CD14-positive monocyte (primary cell): ENCODE results near the gene SIDT1. TPM values are rescaled to one million over a fixed set of nuclear protein-coding genes. Genes with fewer than 3 reads are reported as not detected.

ENCODE experiments used
- DNase-seq, 3 donors: peaks; one replicate each; pipeline ENCODE4 v3.0.0-alpha.2; 2011 to 2022
- H2AFZ ChIP-seq: 2 replicates; pipeline ENCODE4 v1.6.0; 2012; ENCODE audit warnings: mild to moderate bottlenecking, low read depth, low read length, inconsistent platforms; ENCODE audit not compliant: insufficient read depth, poor library complexity, severe bottlenecking
- H3K27ac ChIP-seq, 2 donors: 1 replicate in 1 of 2; 2 replicates in 1 of 2; pipeline ENCODE4 v1.5.1; 2012 to 2013; ENCODE audit warnings: low read length in 2 of 2, control low read depth in 1 of 2, inconsistent platforms in 1 of 2, low read depth in 1 of 2, mild to moderate bottlenecking in 1 of 2
- H3K27me3 ChIP-seq, 2 donors: one replicate each; pipeline versions ENCODE4 v1.6.0 to v1.6.1; 2011 to 2013; ENCODE audit warnings: low read length in 2 of 2; ENCODE audit not compliant: control insufficient read depth in 2 of 2, insufficient read depth in 2 of 2
- H3K36me3 ChIP-seq, 2 donors: replicated peaks in 1 of 2; 1 replicate in 1 of 2; 2 replicates in 1 of 2; pipeline versions ENCODE4 v1.5.1 to v1.6.1; 2012 to 2013; ENCODE audit warnings: low read length in 2 of 2, control low read depth in 1 of 2, inconsistent platforms in 1 of 2, mild to moderate bottlenecking in 1 of 2; ENCODE audit not compliant: insufficient read depth in 2 of 2, control insufficient read depth in 1 of 2
- H3K4me1 ChIP-seq, 2 donors: 1 replicate in 1 of 2; 2 replicates in 1 of 2; pipeline versions ENCODE4 v1.5.1 to v1.6.1; 2012 to 2013; ENCODE audit warnings: low read length in 2 of 2, control low read depth in 1 of 2, inconsistent platforms in 1 of 2, mild to moderate bottlenecking in 1 of 2, moderate library complexity in 1 of 2; ENCODE audit not compliant: insufficient read depth in 2 of 2, control insufficient read depth in 1 of 2
- H3K4me2 ChIP-seq: replicated peaks from 2 replicates; pipeline ENCODE3; 2012; ENCODE audit warnings: low read length, moderate library complexity, mild to moderate bottlenecking; ENCODE audit not compliant: poor library complexity, severe bottlenecking; ENCODE audit errors: extremely low read depth
- H3K4me3 ChIP-seq, 3 experiments: fragments of 200-600 bp in 1 of 3; sonication (generic) in 1 of 3; replicated peaks in 1 of 3; 1 replicate in 2 of 3; 2 replicates in 1 of 3; pipeline ENCODE4 v1.5.1; 2011 to 2013; ENCODE audit warnings: low read length in 3 of 3, mild to moderate bottlenecking in 3 of 3, control low read depth in 2 of 3, low read depth in 2 of 3, inconsistent platforms in 1 of 3, moderate library complexity in 1 of 3
- H3K79me2 ChIP-seq: 2 replicates; pipeline ENCODE4 v1.6.0; 2012; ENCODE audit warnings: mild to moderate bottlenecking, control low read depth, inconsistent platforms, low read length, moderate library complexity; ENCODE audit not compliant: insufficient read depth
- H3K9ac ChIP-seq: 2 replicates; pipeline ENCODE4 v1.6.0; 2017; ENCODE audit warnings: low read length, mild to moderate bottlenecking; ENCODE audit not compliant: insufficient read depth, poor library complexity, severe bottlenecking
- H3K9me3 ChIP-seq, 2 donors: replicated peaks in 1 of 2; 1 replicate in 1 of 2; 2 replicates in 1 of 2; pipeline versions ENCODE4 v1.5.1 to v1.6.1; 2012 to 2013; ENCODE audit warnings: low read length in 2 of 2, control low read depth in 1 of 2; ENCODE audit not compliant: control insufficient read depth in 1 of 2, insufficient read depth in 1 of 2
- H4K20me1 ChIP-seq: 2 replicates; pipeline ENCODE4 v1.6.0; 2012; ENCODE audit warnings: mild to moderate bottlenecking, low read length, control low read depth, moderate library complexity; ENCODE audit not compliant: insufficient read depth
- H3K27ac Mint-ChIP-seq, 7 donors: one replicate each; pipeline ENCODE4 v1.8.0; 2020; ENCODE audit warnings: mild to moderate bottlenecking in 7 of 7, mixed read lengths in 7 of 7, moderate library complexity in 6 of 7, inconsistent platforms in 2 of 7
- H3K27me3 Mint-ChIP-seq, 3 donors: one replicate each; pipeline ENCODE4 v1.8.0; 2021 to 2022; ENCODE audit warnings: low read depth in 3 of 3, mild to moderate bottlenecking in 3 of 3, mixed read lengths in 3 of 3, moderate library complexity in 3 of 3, inconsistent platforms in 1 of 3
- H3K36me3 Mint-ChIP-seq, 2 donors: one replicate each; pipeline ENCODE4 v1.8.0; 2020; ENCODE audit warnings: mixed read lengths in 2 of 2, inconsistent platforms in 1 of 2, mild to moderate bottlenecking in 1 of 2
- H3K4me1 Mint-ChIP-seq: one replicate; pipeline ENCODE4 v1.8.0; 2020; ENCODE audit warnings: mild to moderate bottlenecking, mixed read lengths
- H3K4me3 Mint-ChIP-seq, 2 donors: one replicate each; pipeline ENCODE4 v1.8.0; 2020; ENCODE audit warnings: mild to moderate bottlenecking in 2 of 2, mixed read lengths in 2 of 2, moderate library complexity in 1 of 2
- H3K9me3 Mint-ChIP-seq, 7 donors: one replicate each; pipeline ENCODE4 v1.8.0; 2020 to 2022; ENCODE audit warnings: mixed read lengths in 7 of 7, mild to moderate bottlenecking in 6 of 7, moderate library complexity in 6 of 7, inconsistent platforms in 2 of 7
- WGBS: methylation state at CpG from one replicate; pipeline ENCODE4 v1.1.5; 2013; ENCODE audit warnings: missing lambda C conversion rate; ENCODE audit not compliant: insufficient coverage; 5-methylcytosine and 5-hydroxymethylcytosine counted together
- intact Hi-C, 2 donors: fragments of 100-400 bp; cut with micrococcal nuclease; formaldehyde crosslinking; loops; one replicate each; pipeline versions ENCODE4 v1.15.0 to v1.15.1; 2023
- polyA plus RNA-seq, 3 donors: library from polyadenylated mRNA; depleted of rRNA in 1 of 3; unstranded in 2 of 3; stranded (reverse) in 1 of 3; fragments of 300-500 nt in 2 of 3; fragments of >200 nt in 1 of 3; fragmentation: Illumina TruSeq in 2 of 3; gene quantifications; 1 replicate in 2 of 3; 2 replicates in 1 of 3; pipeline ENCODE4 v1.2.3, GENCODE V29; 2012 to 2021
- TF ChIP-seq, protein P1 (sequence below): fragments of 200-600 bp; IDR thresholded peaks from one replicate; pipeline ENCODE4 v1.8.0; 2022; ENCODE audit warnings: antibody characterized with exemption, mild to moderate bottlenecking

The SIDT1 gene
- polyA plus RNA-seq, 3 donors: 3.2 to 7.1 (median 4.0) TPM

DNA sequence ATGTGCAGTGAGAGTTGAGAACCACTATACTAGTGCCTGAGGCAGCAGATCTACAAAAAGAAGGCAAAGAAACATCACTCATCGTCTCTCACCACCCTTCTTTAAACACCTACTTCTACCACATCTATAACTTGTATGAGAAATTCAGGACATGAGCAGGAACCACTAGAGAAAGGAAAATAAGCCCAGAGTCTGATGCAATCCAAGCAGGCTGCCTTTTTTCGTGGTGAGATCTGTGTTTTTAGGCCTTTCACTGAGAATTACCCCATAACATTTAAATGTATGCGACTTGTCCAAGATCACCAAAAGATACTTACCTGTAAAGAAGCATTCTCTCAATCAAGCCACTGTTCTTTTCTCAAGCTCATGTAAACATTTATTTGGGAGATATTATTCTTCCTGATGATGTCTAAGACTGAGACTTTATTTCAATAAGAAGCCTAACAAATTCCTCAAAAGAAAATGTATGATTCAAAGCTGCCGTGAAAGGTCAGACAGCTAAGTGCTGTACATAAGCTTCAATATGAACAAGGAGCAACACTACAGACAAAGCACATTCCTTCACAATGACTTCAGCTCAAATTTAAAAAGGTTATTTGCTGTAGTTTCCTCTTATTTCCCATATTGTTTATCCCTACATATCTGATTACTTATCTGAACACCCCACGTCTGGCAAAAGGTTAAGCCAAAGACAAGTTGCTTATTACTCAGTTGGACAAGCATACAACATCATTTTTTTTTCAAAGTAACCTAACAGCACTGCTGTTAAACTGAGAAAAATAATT is 33.9 kb upstream of the SIDT1 start:
- Mint-ChIP-seq H3K9me3 (no peaks in the 10 kb centered on the region), H3K27ac (no peak overlapping the region), H3K27me3 (peaks cover 0 to 3% (median 2%) of the 10 kb centered on the region in 3 donors), H3K36me3 (peaks cover 21 to 32% of the 10 kb centered on the region in 2 donors), H3K4me1 (peaks cover 2% of the 10 kb centered on the region), H3K4me3 (no peak overlapping the region)
- H4K20me1 ChIP-seq: no peaks in the 10 kb centered on the region
- no peaks in the 10 kb centered on the region for H3K27me3 ChIP-seq
- 100% methylated on average over 1 of the region's 5 CpGs for WGBS
- H3K9me3 ChIP-seq: no peaks in the 10 kb centered on the region
- intact Hi-C loops: loop anchor here in 1 of 2 donors (5.0 to 10.0 kb wide), 2 partner anchors 76 to 129 kb away; no protein-coding TSS in a partner anchor
- H3K36me3 ChIP-seq: peaks cover 15 to 16% of the 10 kb centered on the region in 2 donors
- no peak overlapping the region for H3K27ac ChIP-seq
- no peak overlapping the region for H3K9ac ChIP-seq
- H3K79me2 ChIP-seq: no peaks in the 10 kb centered on the region
- no peak overlapping the region for H3K4me3 ChIP-seq
- no peaks in the 10 kb centered on the region for H3K4me1 ChIP-seq
- H2AFZ ChIP-seq: no peak overlapping the region
- no peak for DNase-seq
- no peak overlapping the region for H3K4me2 ChIP-seq
- TF ChIP-seq, protein P1, sequence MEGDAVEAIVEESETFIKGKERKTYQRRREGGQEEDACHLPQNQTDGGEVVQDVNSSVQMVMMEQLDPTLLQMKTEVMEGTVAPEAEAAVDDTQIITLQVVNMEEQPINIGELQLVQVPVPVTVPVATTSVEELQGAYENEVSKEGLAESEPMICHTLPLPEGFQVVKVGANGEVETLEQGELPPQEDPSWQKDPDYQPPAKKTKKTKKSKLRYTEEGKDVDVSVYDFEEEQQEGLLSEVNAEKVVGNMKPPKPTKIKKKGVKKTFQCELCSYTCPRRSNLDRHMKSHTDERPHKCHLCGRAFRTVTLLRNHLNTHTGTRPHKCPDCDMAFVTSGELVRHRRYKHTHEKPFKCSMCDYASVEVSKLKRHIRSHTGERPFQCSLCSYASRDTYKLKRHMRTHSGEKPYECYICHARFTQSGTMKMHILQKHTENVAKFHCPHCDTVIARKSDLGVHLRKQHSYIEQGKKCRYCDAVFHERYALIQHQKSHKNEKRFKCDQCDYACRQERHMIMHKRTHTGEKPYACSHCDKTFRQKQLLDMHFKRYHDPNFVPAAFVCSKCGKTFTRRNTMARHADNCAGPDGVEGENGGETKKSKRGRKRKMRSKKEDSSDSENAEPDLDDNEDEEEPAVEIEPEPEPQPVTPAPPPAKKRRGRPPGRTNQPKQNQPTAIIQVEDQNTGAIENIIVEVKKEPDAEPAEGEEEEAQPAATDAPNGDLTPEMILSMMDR: no peak

DNA sequence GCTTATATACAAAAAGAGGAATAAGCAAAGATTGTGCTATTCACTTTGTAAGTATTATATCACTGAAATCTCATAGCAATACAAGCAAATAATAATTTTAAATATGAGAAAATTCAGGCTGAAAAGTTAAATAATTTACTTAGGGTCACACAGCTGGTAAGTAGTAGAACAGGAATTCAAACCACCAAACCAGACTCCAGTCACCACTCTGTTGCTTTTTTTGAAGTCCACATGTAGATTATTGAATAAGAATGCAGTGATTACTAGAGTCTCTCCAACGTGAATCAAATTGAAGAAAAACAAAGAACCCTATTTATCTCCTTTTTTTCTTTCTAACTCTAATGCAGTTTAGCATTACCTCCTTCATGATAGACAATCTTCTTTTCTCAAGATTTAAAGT is 33.3 kb upstream of the SIDT1 start:
- WGBS: no CpG with 5 or more reads among the region's 1 CpG
- Mint-ChIP-seq H3K27me3 (peaks cover 0 to 3% (median 2%) of the 10 kb centered on the region in 3 donors), H3K9me3 (no peaks in the 10 kb centered on the region), H3K4me3 (no peak overlapping the region), H3K27ac (no peak overlapping the region), H3K4me1 (peaks cover 2% of the 10 kb centered on the region), H3K36me3 (peaks cover 20 to 31% of the 10 kb centered on the region in 2 donors)
- Histone ChIP-seq H3K27ac (no peak overlapping the region), H4K20me1 (no peaks in the 10 kb centered on the region), H3K36me3 (peaks cover 14 to 16% of the 10 kb centered on the region in 2 donors), H3K4me3 (no peak overlapping the region), H3K4me2 (no peak overlapping the region), H3K79me2 (no peaks in the 10 kb centered on the region), H3K9ac (no peak overlapping the region), H3K9me3 (no peaks in the 10 kb centered on the region), H3K27me3 (no peaks in the 10 kb centered on the region), H2AFZ (no peak overlapping the region), H3K4me1 (no peaks in the 10 kb centered on the region)
- TF ChIP-seq, protein P1: no peak
- DNase-seq: no peak
- intact Hi-C loops: loop anchor here in 1 of 2 donors (5.0 to 10.0 kb wide), 2 partner anchors 76 to 128 kb away; no protein-coding TSS in a partner anchor
